HG03025 (cell line): ENCODE data around the gene IFTAP.
A peak's percentile ranks its signal among the peaks of the same experiment; 100 is the strongest.

Experiments
- ATAC-seq: cut with Tn5 transposase; IDR thresholded peaks from one replicate; pipeline ENCODE4 v1.9.1; 2021; ENCODE audit warnings: mild to moderate bottlenecking, moderate library complexity; ENCODE audit not compliant: unreplicated experiment, low FRiP score

Gene IFTAP

GRCh38 chr11:36591433-36591832 is 2.9 kb upstream of the IFTAP start:
- no peak for ATAC-seq

GRCh38 chr11:36596880-36597279 is 2.6 kb downstream of the IFTAP start:
- ATAC-seq: no peak

- no peak for ATAC-seq
Observed at GRCh38 chr11:36598051-36598450, 3.7 kb downstream of the IFTAP start, which contains the start of gene RAG2. Gene RAG2 (minus strand): TSS chr11:36598236. CDS start chr11:36594168, 4,068 bp downstream.

GRCh38 chr11:36600180-36600579 is 5.9 kb downstream of the IFTAP start:
- no peak for ATAC-seq

GRCh38 chr11:36601155-36601554 is 6.9 kb downstream of the IFTAP start:
- no peak for ATAC-seq

GRCh38 chr11:36602135-36602534 is 7.8 kb downstream of the IFTAP start:
- ATAC-seq: no peak

- ATAC-seq: peak; percentile 65
Observed at GRCh38 chr11:36605221-36606216, 11.2 kb downstream of the IFTAP start.

GRCh38 chr11:36608491-36609199 is 14.3 kb downstream of the IFTAP start:
- ATAC-seq: no peak

- no peak for ATAC-seq
Observed at GRCh38 chr11:36609383-36609782, 15.1 kb downstream of the IFTAP start.

GRCh38 chr11:36615826-36616225 is 21.5 kb downstream of the IFTAP start:
- no peak for ATAC-seq

GRCh38 chr11:36617543-36618362 is 23.5 kb downstream of the IFTAP start:
- ATAC-seq: no peak

GRCh38 chr11:36618363-36619047 is 24.2 kb downstream of the IFTAP start:
- ATAC-seq: no peak

- ATAC-seq: no peak
Observed at GRCh38 chr11:36619502-36619901, 25.2 kb downstream of the IFTAP start.

- ATAC-seq: no peak
Observed at GRCh38 chr11:36620246-36620645, 25.9 kb downstream of the IFTAP start.

- no peak for ATAC-seq
Observed at GRCh38 chr11:36622431-36623136, 28.3 kb downstream of the IFTAP start.

- ATAC-seq: no peak
Observed at GRCh38 chr11:36623494-36623893, 29.2 kb downstream of the IFTAP start.

GRCh38 chr11:36627006-36627405 is 32.7 kb downstream of the IFTAP start:
- no peak for ATAC-seq

- ATAC-seq: no peak
Observed at GRCh38 chr11:36627471-36627870, 33.2 kb downstream of the IFTAP start.

- no peak for ATAC-seq
Observed at GRCh38 chr11:36628141-36628540, 33.8 kb downstream of the IFTAP start.
